K562 (cell line): ENCODE data around the gene AGAP3. TPM values are rescaled to one million over a fixed set of nuclear protein-coding genes. Genes with fewer than 3 reads are reported as not detected.

Experiments
- BRD9 ChIP-seq: fragments of 450-650 bp; IDR thresholded peaks from 2 replicates; pipeline ENCODE4 v1.6.1; 2018; ENCODE audit warnings: low read depth; ENCODE audit not compliant: partially characterized antibody
- ERF ChIP-seq: fragments of 450-650 bp; formaldehyde crosslinking; IDR thresholded peaks from 2 replicates; pipeline ENCODE4 v1.4.0; 2020; ENCODE audit warnings: mild to moderate bottlenecking, mixed read lengths
- ESRRB ChIP-seq: fragments of 250-450 bp; sonication (Bioruptor Pico); IDR thresholded peaks from 2 replicates; pipeline ENCODE4 v1.5.0; 2020; ENCODE audit warnings: mild to moderate bottlenecking, moderate library complexity, borderline replicate concordance
- ETV1 ChIP-seq: fragments of 450-650 bp; conservative IDR thresholded peaks from 2 replicates; pipeline ENCODE4 v1.6.1; 2016; ENCODE audit warnings: missing genetic modification characterization, control low read depth, low read depth, missing compliant biosample characterization
- HCFC1 ChIP-seq: IDR thresholded peaks from 2 replicates; pipeline ENCODE4 v1.6.1; 2012; ENCODE audit warnings: low read depth, low read length, improper control_type of control experiment
- KLF6 ChIP-seq: fragments of 250-450 bp; sonication (Bioruptor Pico); IDR thresholded peaks from 2 replicates; pipeline ENCODE4 v1.4.0; 2020; ENCODE audit warnings: mild to moderate bottlenecking, moderate library complexity, borderline replicate concordance
- MCM5 ChIP-seq: fragments of 450-650 bp; IDR thresholded peaks from 2 replicates; pipeline ENCODE4 v1.6.1; 2016; ENCODE audit warnings: low read depth
- PTTG1 ChIP-seq: fragments of 450-650 bp; IDR thresholded peaks from 2 replicates; pipeline ENCODE4 v1.6.1; 2016; ENCODE audit warnings: low read depth, mild to moderate bottlenecking, missing genetic modification characterization, missing compliant biosample characterization
- SAFB2 ChIP-seq: fragments of 200-400 bp; formaldehyde crosslinking; IDR thresholded peaks from 2 replicates; pipeline ENCODE4 v1.6.1; 2018; ENCODE audit warnings: borderline replicate concordance, low read length, low read depth, moderate library complexity; ENCODE audit not compliant: severe bottlenecking
- SNRNP70 ChIP-seq: fragments of 200-400 bp; formaldehyde crosslinking; optimal IDR thresholded peaks from 2 replicates; pipeline ENCODE3; 2017; ENCODE audit warnings: low read depth, low read length
- SUPT5H ChIP-seq: fragments of 450-650 bp; IDR thresholded peaks from 2 replicates; pipeline ENCODE4 v1.6.1; 2016
- XRCC3 ChIP-seq: fragments of 450-650 bp; IDR thresholded peaks from 2 replicates; pipeline ENCODE4 v1.6.1; 2017; ENCODE audit warnings: mild to moderate bottlenecking, moderate library complexity
- ZBTB2 ChIP-seq: fragments of 450-650 bp; IDR thresholded peaks from 2 replicates; pipeline ENCODE4 v1.6.1; 2016; ENCODE audit warnings: antibody characterized with exemption
- ZNF12 ChIP-seq: sonication (generic); formaldehyde crosslinking; IDR thresholded peaks from 2 replicates; pipeline ENCODE4 v1.4.0; 2020; ENCODE audit warnings: mild to moderate bottlenecking, missing genetic modification reagents
- ZNF316 ChIP-seq: fragments of 450-650 bp; IDR thresholded peaks from 2 replicates; pipeline ENCODE4 v1.6.1; 2016
- ZNF445 ChIP-seq: fragments of 250-450 bp; sonication (Bioruptor Pico); IDR thresholded peaks from 2 replicates; pipeline ENCODE4 v1.4.0; 2020; ENCODE audit warnings: low read depth, mild to moderate bottlenecking, moderate library complexity
- ZNF551 ChIP-seq: fragments of 250-450 bp; sonication (Bioruptor Pico); IDR thresholded peaks from 2 replicates; pipeline ENCODE4 v1.5.0; 2021; ENCODE audit warnings: mild to moderate bottlenecking, moderate library complexity
- ZNF79 ChIP-seq: fragments of 250-450 bp; sonication (Bioruptor Pico); IDR thresholded peaks from 2 replicates; pipeline ENCODE4 v1.4.0; 2020; ENCODE audit warnings: low read depth, mild to moderate bottlenecking, moderate library complexity
- ZSCAN29 ChIP-seq: fragments of 450-650 bp; IDR thresholded peaks from 2 replicates; pipeline ENCODE4 v1.6.1; 2017
- polyA plus RNA-seq, 8 experiments: library from polyadenylated mRNA; depleted of rRNA in 4 of 8; stranded (reverse) in 5 of 8; unstranded in 3 of 8; fragments of >200 nt; fragmentation: Nextera tagmentation in 2 of 8; fragmentation: Illumina TruSeq in 1 of 8; extraction: Ambion mirVana in 2 of 8; extraction: Trizol in 1 of 8; gene quantifications; 2 replicates each; pipeline versions ENCODE4 v1.2.1 to v1.2.3, GENCODE V29; 2011 to 2014; ENCODE audit warnings: inconsistent platforms in 1 of 8, missing spikeins in 1 of 8
- total RNA-seq, 7 experiments: library from RNA; depleted of rRNA in 6 of 7; stranded (reverse); fragments of >200 nt in 6 of 7; fragmentation: Illumina TruSeq in 2 of 7; extraction: Trizol in 2 of 7; gene quantifications; 2 replicates each; pipeline versions ENCODE4 v1.2.1 to v1.2.3, GENCODE V29; 2011 to 2021; ENCODE audit warnings: low replicate concordance in 1 of 7
- TF ChIP-seq, protein P1 (sequence below): fragments of 250-450 bp; sonication (Bioruptor Pico); IDR thresholded peaks from 2 replicates; pipeline ENCODE4 v1.4.0; 2020
- TF ChIP-seq, protein P2 (sequence below): fragments of 250-450 bp; sonication (Bioruptor Pico); IDR thresholded peaks from 2 replicates; pipeline ENCODE4 v1.9.0; 2021; ENCODE audit warnings: mild to moderate bottlenecking

Gene AGAP3
- total and polyA plus RNA-seq, 9 of the 15 experiments (the other 6 are each of a cell fraction or from before 2014, with no cell fraction given) = 3.4 to 208 (median 62.2) TPM

DNA sequence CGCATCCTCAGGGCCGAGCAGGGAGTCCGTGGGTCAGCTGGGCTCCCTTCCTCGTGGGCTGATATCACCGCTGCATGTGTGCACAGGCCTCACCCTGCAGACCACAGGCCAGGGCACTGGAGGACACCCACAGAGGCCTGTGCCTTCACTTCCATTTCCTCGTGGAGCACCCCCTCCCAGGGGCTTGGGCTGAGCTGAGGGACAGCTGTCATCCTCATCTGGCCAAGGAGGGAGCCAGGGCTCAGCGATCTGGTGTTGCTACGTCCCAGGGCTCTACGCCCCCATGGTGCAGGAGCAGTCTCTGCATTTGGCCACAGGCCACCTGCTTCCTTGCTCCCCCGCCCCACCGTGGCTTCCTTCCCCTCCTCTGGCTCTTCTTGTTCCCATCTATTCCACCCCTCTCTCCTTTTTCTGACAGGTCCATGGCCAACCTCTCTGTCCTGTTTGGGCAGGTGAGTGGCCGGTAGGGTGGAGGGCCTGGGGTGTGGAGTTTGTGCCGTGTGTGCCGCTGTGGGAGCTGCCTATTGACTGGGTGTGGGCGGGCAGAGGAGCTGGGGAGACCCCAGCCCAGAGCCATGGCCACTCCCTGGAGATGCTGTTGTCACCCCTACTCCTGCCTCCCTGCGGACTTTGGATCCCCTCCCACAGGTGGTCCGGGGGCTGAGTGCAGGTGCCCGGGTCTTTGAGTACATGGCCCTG is 46.3 kb upstream of the AGAP3 start (continued):
- TF ChIP-seq, protein P1, sequence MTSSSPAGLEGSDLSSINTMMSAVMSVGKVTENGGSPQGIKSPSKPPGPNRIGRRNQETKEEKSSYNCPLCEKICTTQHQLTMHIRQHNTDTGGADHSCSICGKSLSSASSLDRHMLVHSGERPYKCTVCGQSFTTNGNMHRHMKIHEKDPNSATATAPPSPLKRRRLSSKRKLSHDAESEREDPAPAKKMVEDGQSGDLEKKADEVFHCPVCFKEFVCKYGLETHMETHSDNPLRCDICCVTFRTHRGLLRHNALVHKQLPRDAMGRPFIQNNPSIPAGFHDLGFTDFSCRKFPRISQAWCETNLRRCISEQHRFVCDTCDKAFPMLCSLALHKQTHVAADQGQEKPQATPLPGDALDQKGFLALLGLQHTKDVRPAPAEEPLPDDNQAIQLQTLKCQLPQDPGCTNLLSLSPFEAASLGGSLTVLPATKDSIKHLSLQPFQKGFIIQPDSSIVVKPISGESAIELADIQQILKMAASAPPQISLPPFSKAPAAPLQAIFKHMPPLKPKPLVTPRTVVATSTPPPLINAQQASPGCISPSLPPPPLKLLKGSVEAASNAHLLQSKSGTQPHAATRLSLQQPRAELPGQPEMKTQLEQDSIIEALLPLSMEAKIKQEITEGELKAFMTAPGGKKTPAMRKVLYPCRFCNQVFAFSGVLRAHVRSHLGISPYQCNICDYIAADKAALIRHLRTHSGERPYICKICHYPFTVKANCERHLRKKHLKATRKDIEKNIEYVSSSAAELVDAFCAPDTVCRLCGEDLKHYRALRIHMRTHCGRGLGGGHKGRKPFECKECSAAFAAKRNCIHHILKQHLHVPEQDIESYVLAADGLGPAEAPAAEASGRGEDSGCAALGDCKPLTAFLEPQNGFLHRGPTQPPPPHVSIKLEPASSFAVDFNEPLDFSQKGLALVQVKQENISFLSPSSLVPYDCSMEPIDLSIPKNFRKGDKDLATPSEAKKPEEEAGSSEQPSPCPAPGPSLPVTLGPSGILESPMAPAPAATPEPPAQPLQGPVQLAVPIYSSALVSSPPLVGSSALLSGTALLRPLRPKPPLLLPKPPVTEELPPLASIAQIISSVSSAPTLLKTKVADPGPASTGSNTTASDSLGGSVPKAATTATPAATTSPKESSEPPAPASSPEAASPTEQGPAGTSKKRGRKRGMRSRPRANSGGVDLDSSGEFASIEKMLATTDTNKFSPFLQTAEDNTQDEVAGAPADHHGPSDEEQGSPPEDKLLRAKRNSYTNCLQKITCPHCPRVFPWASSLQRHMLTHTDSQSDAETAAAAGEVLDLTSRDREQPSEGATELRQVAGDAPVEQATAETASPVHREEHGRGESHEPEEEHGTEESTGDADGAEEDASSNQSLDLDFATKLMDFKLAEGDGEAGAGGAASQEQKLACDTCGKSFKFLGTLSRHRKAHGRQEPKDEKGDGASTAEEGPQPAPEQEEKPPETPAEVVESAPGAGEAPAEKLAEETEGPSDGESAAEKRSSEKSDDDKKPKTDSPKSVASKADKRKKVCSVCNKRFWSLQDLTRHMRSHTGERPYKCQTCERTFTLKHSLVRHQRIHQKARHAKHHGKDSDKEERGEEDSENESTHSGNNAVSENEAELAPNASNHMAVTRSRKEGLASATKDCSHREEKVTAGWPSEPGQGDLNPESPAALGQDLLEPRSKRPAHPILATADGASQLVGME = no peak
- TF ChIP-seq MCM5 (no peak), ZNF79 (CRISPR knock-in tag) (no peak), SNRNP70 (no peak), ZNF12 (CRISPR knock-in tag) (no peak), ESRRB (CRISPR knock-in tag) (no peak), SAFB2 (no peak), HCFC1 (no peak), SUPT5H (no peak), BRD9 (no peak), ZBTB2 (peak; percentile 10; the same call in 1 of the 2 replicates), PTTG1 (tag) (no peak), ZNF316 (no peak), ZSCAN29 (no peak), KLF6 (CRISPR knock-in tag) (no peak), ETV1 (tag) (no peak), ZNF445 (CRISPR knock-in tag) (no peak), ZNF551 (CRISPR knock-in tag) (no peak), ERF (CRISPR knock-in tag) (peak; percentile 24; the same call in 1 of the 2 replicates), XRCC3 (no peak)
- TF ChIP-seq, protein P2, sequence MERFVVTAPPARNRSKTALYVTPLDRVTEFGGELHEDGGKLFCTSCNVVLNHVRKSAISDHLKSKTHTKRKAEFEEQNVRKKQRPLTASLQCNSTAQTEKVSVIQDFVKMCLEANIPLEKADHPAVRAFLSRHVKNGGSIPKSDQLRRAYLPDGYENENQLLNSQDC (CRISPR knock-in tag) = no peak
